H1 (cell line): ENCODE results near the gene SSBP3. TPM values are rescaled to one million over a fixed set of nuclear protein-coding genes. Genes with fewer than 3 reads are reported as not detected.

ENCODE experiments used
- CTCF ChIA-PET: fragments of 300-600 bp; sonication (Branson Sonifier 250); formaldehyde crosslinking; loops from one replicate; lab custom pipeline; 2021; ENCODE audit not compliant: partially characterized antibody; lab: Charles Lee
- POLR2A ChIA-PET: fragments of 300-600 bp; sonication (Branson Sonifier 250); formaldehyde crosslinking; loops from one replicate; lab custom pipeline; 2021; ENCODE audit warnings: inconsistent platforms; ENCODE audit not compliant: partially characterized antibody; lab: Charles Lee
- DNase-seq, 2 experiments: peaks; one replicate each; pipeline versions ENCODE4 v3.0.0 to v3.0.0-alpha.2; 2010 to 2022; ENCODE audit warnings: low spot score in 2 of 2, low read depth in 1 of 2, mixed read lengths in 1 of 2
- FAIRE-seq: peaks from 2 replicates; lab custom pipeline; 2011; peaks lifted over from hg19 to GRCh38; lab: Jason Lieb, UNC
- H2AFZ ChIP-seq: 2 replicates; pipeline ENCODE4 v1.8.1; 2012; ENCODE audit warnings: low read length, inconsistent platforms
- H2AK5ac ChIP-seq: 2 replicates; pipeline ENCODE4 v1.6.1; 2013; ENCODE audit warnings: low read depth, low read length
- H2BK120ac ChIP-seq: replicated peaks from 2 replicates; pipeline ENCODE3; 2013; ENCODE audit warnings: low read depth, low read length, inconsistent platforms
- H2BK12ac ChIP-seq: 2 replicates; pipeline ENCODE4 v1.6.1; 2013; ENCODE audit warnings: low read depth, low read length
- H2BK15ac ChIP-seq: 2 replicates; pipeline ENCODE4 v1.6.1; 2013; ENCODE audit warnings: low read length
- H2BK20ac ChIP-seq: 2 replicates; pipeline ENCODE4 v1.6.1; 2013; ENCODE audit warnings: low read length
- H2BK5ac ChIP-seq: 2 replicates; pipeline ENCODE4 v1.6.1; 2013; ENCODE audit warnings: low read depth, low read length
- H3K14ac ChIP-seq: 2 replicates; pipeline ENCODE4 v1.6.1; 2013; ENCODE audit warnings: inconsistent platforms; ENCODE audit not compliant: insufficient read length
- H3K18ac ChIP-seq: 2 replicates; pipeline ENCODE4 v1.6.1; 2013; ENCODE audit warnings: low read length; ENCODE audit errors: extremely low read depth
- H3K23ac ChIP-seq: 2 replicates; pipeline ENCODE4 v1.6.1; 2013; ENCODE audit warnings: inconsistent platforms; ENCODE audit not compliant: insufficient read length
- H3K23me2 ChIP-seq: 2 replicates; pipeline ENCODE4 v1.6.1; 2013; ENCODE audit warnings: low read depth, low read length
- H3K27ac ChIP-seq: 2 replicates; pipeline ENCODE4 v1.6.1; 2011; ENCODE audit warnings: low read depth, low read length, inconsistent platforms
- H3K27me3 ChIP-seq, 4 experiments: replicated peaks in 1 of 4; 1 replicate in 1 of 4; 2 replicates in 3 of 4; pipeline versions ENCODE4 v1.6.1 to v1.8.1; 2011 to 2013; ENCODE audit warnings: low read length in 3 of 4, mild to moderate bottlenecking in 3 of 4, inconsistent platforms in 2 of 4, mixed read lengths in 2 of 4, moderate library complexity in 1 of 4; ENCODE audit not compliant: control insufficient read depth in 3 of 4, insufficient read depth in 3 of 4; ENCODE audit errors: extremely low read depth in 1 of 4
- H3K36me3 ChIP-seq, 4 experiments: 2 replicates each; pipeline versions ENCODE4 v1.6.1 to v1.8.1; 2011 to 2013; ENCODE audit warnings: mild to moderate bottlenecking in 4 of 4, low read length in 3 of 4, moderate library complexity in 2 of 4, control low read depth in 1 of 4, inconsistent platforms in 1 of 4; ENCODE audit not compliant: insufficient read depth in 4 of 4, control insufficient read depth in 2 of 4
- H3K4ac ChIP-seq: replicated peaks from 2 replicates; pipeline ENCODE3; 2013; ENCODE audit warnings: low read length, low read depth, mixed read lengths, inconsistent platforms; ENCODE audit not compliant: insufficient read length
- H3K4me1 ChIP-seq, 4 experiments: replicated peaks in 1 of 4; 1 replicate in 1 of 4; 2 replicates in 3 of 4; pipeline versions ENCODE4 v1.6.1 to v1.8.1; 2011 to 2013; ENCODE audit warnings: low read length in 3 of 4, inconsistent platforms in 2 of 4, mixed read lengths in 1 of 4; ENCODE audit not compliant: insufficient read depth in 4 of 4, control insufficient read depth in 3 of 4
- H3K4me2 ChIP-seq, 2 experiments: 2 replicates each; pipeline versions ENCODE4 v1.6.1 to v1.8.1; 2011 to 2013; ENCODE audit warnings: low read depth in 2 of 2, low read length in 2 of 2, control low read depth in 1 of 2, inconsistent platforms in 1 of 2, mild to moderate bottlenecking in 1 of 2; ENCODE audit not compliant: insufficient read depth in 1 of 2
- H3K4me3 ChIP-seq, 4 experiments: fragments of 200-600, 300-600 bp in 1 of 4; sonication (generic), shearing (Covaris generic), sonication (Bioruptor Twin) in 1 of 4; 2 replicates each; pipeline versions ENCODE4 v1.5.1 to v1.8.1; 2011 to 2016; ENCODE audit warnings: low read length in 4 of 4, low read depth in 3 of 4, control low read depth in 2 of 4, inconsistent platforms in 2 of 4, mild to moderate bottlenecking in 2 of 4, mixed read lengths in 1 of 4, moderate library complexity in 1 of 4; ENCODE audit not compliant: insufficient read depth in 2 of 4; ENCODE audit errors: extremely low read depth in 1 of 4
- H3K56ac ChIP-seq: replicated peaks from 2 replicates; pipeline ENCODE3; 2013; ENCODE audit warnings: low read depth, mild to moderate bottlenecking, mixed read lengths, low read length, inconsistent platforms; ENCODE audit not compliant: insufficient read length
- H3K79me1 ChIP-seq: 2 replicates; pipeline ENCODE4 v1.6.1; 2013; ENCODE audit warnings: low read depth, low read length, control low read depth
- H3K79me2 ChIP-seq, 2 experiments: 2 replicates each; pipeline versions ENCODE4 v1.6.1 to v1.8.1; 2012 to 2013; ENCODE audit warnings: low read length in 2 of 2, mild to moderate bottlenecking in 2 of 2, inconsistent platforms in 1 of 2; ENCODE audit not compliant: insufficient read depth in 2 of 2, control insufficient read depth in 1 of 2
- H3K9ac ChIP-seq, 4 experiments: replicated peaks in 1 of 4; 1 replicate in 1 of 4; 2 replicates in 3 of 4; pipeline versions ENCODE4 v1.6.1 to v1.8.1; 2011 to 2013; ENCODE audit warnings: low read depth in 3 of 4, low read length in 3 of 4, control low read depth in 2 of 4, mild to moderate bottlenecking in 2 of 4, moderate library complexity in 2 of 4, inconsistent platforms in 1 of 4; ENCODE audit errors: extremely low read depth in 1 of 4
- H3K9me3 ChIP-seq, 2 experiments: 2 replicates each; pipeline versions ENCODE4 v1.6.1 to v1.8.1; 2012 to 2013; ENCODE audit warnings: mild to moderate bottlenecking in 2 of 2, moderate library complexity in 2 of 2, control low read depth in 1 of 2, inconsistent platforms in 1 of 2, low read depth in 1 of 2, low read length in 1 of 2, mixed read lengths in 1 of 2; ENCODE audit not compliant: insufficient read depth in 2 of 2
- H4K20me1 ChIP-seq, 2 experiments: replicated peaks in 1 of 2; 2 replicates each; pipeline versions ENCODE3 to v1.8.1; 2011 to 2013; ENCODE audit warnings: inconsistent platforms in 2 of 2, low read length in 2 of 2, mild to moderate bottlenecking in 1 of 2; ENCODE audit not compliant: insufficient read depth in 2 of 2, control insufficient read depth in 1 of 2
- H4K5ac ChIP-seq: 2 replicates; pipeline ENCODE4 v1.6.1; 2013; ENCODE audit warnings: low read length, low read depth, mixed read lengths, inconsistent platforms; ENCODE audit not compliant: insufficient read length
- H4K8ac ChIP-seq: 2 replicates; pipeline ENCODE4 v1.8.0; 2013; ENCODE audit warnings: mild to moderate bottlenecking, moderate library complexity, low read length, inconsistent platforms; ENCODE audit not compliant: insufficient read depth; ENCODE audit errors: extremely low read depth
- H4K91ac ChIP-seq: replicated peaks from 2 replicates; pipeline ENCODE3; 2013; ENCODE audit warnings: low read length, mixed read lengths, inconsistent platforms; ENCODE audit not compliant: insufficient read length
- CTCF ChIP-seq, 3 experiments: IDR thresholded peaks; 1 replicate in 2 of 3; 2 replicates in 1 of 3; pipeline versions ENCODE4 v1.5.1 to v1.6.1; 2011; ENCODE audit warnings: low read length in 3 of 3, mild to moderate bottlenecking in 3 of 3, inconsistent platforms in 2 of 3, low read depth in 1 of 3, moderate library complexity in 1 of 3; ENCODE audit not compliant: insufficient read depth in 1 of 3; ENCODE audit errors: control extremely low read depth in 1 of 3
- MAFK ChIP-seq: IDR thresholded peaks from 2 replicates; pipeline ENCODE4 v1.6.1; 2012; ENCODE audit warnings: low read depth, mild to moderate bottlenecking, improper control_type of control experiment, low read length
- RAD21 ChIP-seq, 2 experiments: IDR thresholded peaks in 1 of 2; conservative IDR thresholded peaks in 1 of 2; 2 replicates each; pipeline ENCODE4 v1.6.1; 2011; ENCODE audit warnings: low read depth in 2 of 2, low read length in 2 of 2, improper control_type of control experiment in 1 of 2, inconsistent platforms in 1 of 2, mild to moderate bottlenecking in 1 of 2, moderate library complexity in 1 of 2
- TEAD4 ChIP-seq: IDR thresholded peaks from 2 replicates; pipeline ENCODE4 v1.6.1; 2012; ENCODE audit warnings: low read depth, low read length, inconsistent platforms, mixed read lengths
- WGBS, 2 experiments: shearing (Covaris generic) in 1 of 2; methylation state at CpG; one replicate each; pipeline versions ENCODE4 v1.1.6 to v1.1.7; 2013 to 2015; ENCODE audit warnings: low lambda C conversion rate in 2 of 2, mixed read lengths in 2 of 2, inconsistent platforms in 1 of 2, low coverage in 1 of 2, missing lambda C conversion rate in 1 of 2; ENCODE audit not compliant: insufficient replicate concordance in 2 of 2, insufficient coverage in 1 of 2, insufficient read length in 1 of 2; ENCODE audit errors: extremely low coverage in 1 of 2, missing lambda C conversion rate in 1 of 2; 5-methylcytosine and 5-hydroxymethylcytosine counted together
- polyA plus RNA-seq, 7 experiments: library from polyadenylated mRNA; depleted of rRNA in 3 of 7; stranded (reverse) in 5 of 7; unstranded in 2 of 7; fragments of >200 nt in 5 of 7; fragments of 200-250 nt in 2 of 7; gene quantifications; 1 replicate in 5 of 7; 2 replicates in 1 of 7; 4 replicates in 1 of 7; pipeline versions ENCODE4 v1.2.1 to v1.2.3, GENCODE V29; 2011 to 2013; ENCODE audit warnings: missing spikeins in 2 of 7, mixed read lengths in 2 of 7
- total RNA-seq: library from RNA; stranded (reverse); fragmentation: NEBNext Ultra II Directional; extraction: Animal tissue kit (Norgen Biotek cat#: 25700); gene quantifications from 2 replicates; pipeline ENCODE4 v1.2.1, GENCODE V29; 2021

SSBP3 gene
- total and polyA plus RNA-seq, 2 of the 8 experiments (the other 6 are each of a cell fraction or from before 2014, with no cell fraction given) = 99.7 to 133 TPM

- peaks cover 16 to 41% (median 26%) of the 10 kb centered on the region in 4 experiments for H3K4me1 ChIP-seq
- peaks cover 0 to 38% of the 10 kb centered on the region in 2 experiments for H4K20me1 ChIP-seq
- no peak overlapping the region for H3K14ac ChIP-seq
- ChIA-PET POLR2A (interaction anchor here (1.8 kb wide), 1 partner anchor 16 kb away, joined by 5 read pairs; no protein-coding TSS in a partner anchor), CTCF (interaction anchor here (0.6 to 8.3 kb wide), 21 partner anchors 9 to 185 kb away, joined by 3 to 69 read pairs (median 4); no protein-coding TSS in a partner anchor)
- no peak overlapping the region for H3K18ac ChIP-seq
- H3K79me2 ChIP-seq = peaks cover 7 to 100% of the 10 kb centered on the region in 2 experiments
- H3K79me1 ChIP-seq = peaks cover 27% of the 10 kb centered on the region
- TF ChIP-seq MAFK (no peak), CTCF (IDR thresholded peaks at IDR 0.05; ENCODE audit: control extremely low read depth in 1 of 3, insufficient read depth in 1 of 3, low read depth in 1 of 3, low read length in 3 of 3) (peak in 2 of 3 experiments; percentile 33 to 37; a peak in 3 of 4 replicates), RAD21 (IDR thresholded peaks at IDR 0.05 in 1 of 2, conservative IDR thresholded peaks at IDR 0.05 in 1 of 2; ENCODE audit: low read depth in 2 of 2, low read length in 2 of 2) (peak; percentile 45 to 62), TEAD4 (0 out of 2 replicates have a peak, but pooled peaks have one; percentile 8)
- WGBS, 2 experiments = 63% methylated on average over 12 of the region's 12 CpGs; no CpG with 5 or more reads in 1 of the 2 experiments
- H3K27ac ChIP-seq = no peak overlapping the region
- no peak overlapping the region for H3K56ac ChIP-seq
- no peaks in the 10 kb centered on the region; the same call in 1 of the 2 replicates for H3K23me2 ChIP-seq
- H2BK5ac ChIP-seq = no peak overlapping the region
- H4K5ac ChIP-seq = no peak overlapping the region
- no peak overlapping the region for H4K8ac ChIP-seq
- no peak overlapping the region for H2AK5ac ChIP-seq
- no peak overlapping the region for H2BK12ac ChIP-seq
- peaks cover 0 to 15% (median 2%) of the 10 kb centered on the region in 4 experiments; a peak in 2 of 8 replicates for H3K36me3 ChIP-seq
- no peak for DNase-seq
- no peak overlapping the region for H2BK20ac ChIP-seq
- H3K27me3 ChIP-seq = no peaks in the 10 kb centered on the region
- H3K4ac ChIP-seq = no peak overlapping the region
- no peak overlapping the region for H2BK120ac ChIP-seq
- no peak overlapping the region for H2BK15ac ChIP-seq
- H2AFZ ChIP-seq = no peak overlapping the region
- H3K9me3 ChIP-seq = no peaks in the 10 kb centered on the region
- H3K23ac ChIP-seq = no peak overlapping the region
- H4K91ac ChIP-seq = no peak overlapping the region
- no peak overlapping the region for H3K4me3 ChIP-seq
- H3K4me2 ChIP-seq = peak overlapping the region in 1 of 2 experiments; percentile 22; a peak in 1 of 4 replicates
- H3K9ac ChIP-seq = no peak overlapping the region
- FAIRE-seq = no peak
Observed at GRCh38 chr1:54361342-54361741, 44.9 kb downstream of the SSBP3 start.
